GM23338 (cell line): ENCODE measurements around the gene LSM5. TPM values are rescaled to one million over a fixed set of nuclear protein-coding genes. Genes with fewer than 3 reads are reported as not detected.

Experiments
- ATAC-seq: fragments of 200-7000 bp; cut with Tn5 transposase; 3 replicates; pipeline ENCODE4 v1.9.1; 2020
- DNase-seq: peaks from one replicate; pipeline ENCODE4 v3.0.0-alpha.2; 2015; ENCODE audit warnings: low spot score
- H2AFZ ChIP-seq: fragments of 200-600 bp; sonication (generic); 2 replicates; pipeline ENCODE4 v1.8.0; 2016; ENCODE audit warnings: antibody characterized with exemption, mild to moderate bottlenecking, moderate library complexity
- H3F3A ChIP-seq: fragments of 200-600 bp; sonication (generic); replicated peaks from 2 replicates; pipeline ENCODE4 v1.8.0; 2017; ENCODE audit warnings: antibody characterized with exemption, mixed run types, low read depth
- H3K27ac ChIP-seq: fragments of 200-600 bp; sonication (generic); 2 replicates; pipeline ENCODE4 v1.6.1; 2016; ENCODE audit warnings: low read depth
- H3K27me3 ChIP-seq: fragments of 200-600 bp; sonication (generic); 2 replicates; pipeline ENCODE4 v1.8.0; 2016; ENCODE audit warnings: mild to moderate bottlenecking, mixed run types, moderate library complexity; ENCODE audit not compliant: insufficient read depth
- H3K36me3 ChIP-seq: fragments of 200-600 bp; sonication (generic); 2 replicates; pipeline ENCODE4 v1.8.0; 2016; ENCODE audit warnings: mild to moderate bottlenecking; ENCODE audit not compliant: insufficient read depth
- H3K4me1 ChIP-seq: fragments of 200-600 bp; sonication (generic); 2 replicates; pipeline ENCODE4 v1.8.0; 2016; ENCODE audit warnings: mild to moderate bottlenecking, moderate library complexity; ENCODE audit not compliant: insufficient read depth
- H3K4me2 ChIP-seq: fragments of 200-600 bp; sonication (generic); 2 replicates; pipeline ENCODE4 v1.7.1; 2017; ENCODE audit warnings: mixed run types
- H3K4me3 ChIP-seq: fragments of 200-600 bp; sonication (generic); 2 replicates; pipeline ENCODE4 v1.6.1; 2016; ENCODE audit warnings: mixed run types
- H3K79me2 ChIP-seq: fragments of 200-600 bp; sonication (generic); replicated peaks from 2 replicates; pipeline ENCODE4 v1.8.0; 2017; ENCODE audit warnings: mild to moderate bottlenecking; ENCODE audit not compliant: insufficient read depth
- H3K9me2 ChIP-seq: fragments of 200-600 bp; sonication (generic); 2 replicates; pipeline ENCODE4 v1.8.0; 2017; ENCODE audit not compliant: insufficient read depth
- H4K20me1 ChIP-seq: fragments of 200-600 bp; sonication (generic); replicated peaks from 2 replicates; pipeline ENCODE4 v1.8.0; 2017; ENCODE audit warnings: mild to moderate bottlenecking; ENCODE audit not compliant: insufficient read depth
- H3K27ac Mint-ChIP-seq: 2 replicates; pipeline ENCODE4 v1.8.0; 2020; ENCODE audit warnings: inconsistent platforms, mild to moderate bottlenecking, moderate library complexity, mixed read lengths
- H3K27me3 Mint-ChIP-seq: 3 replicates; pipeline ENCODE4 v1.8.0; 2022; ENCODE audit warnings: low read depth, mild to moderate bottlenecking, moderate library complexity, mixed read lengths, inconsistent platforms; ENCODE audit not compliant: insufficient read depth, poor library complexity
- H3K36me3 Mint-ChIP-seq: 3 replicates; pipeline ENCODE4 v1.8.0; 2021; ENCODE audit warnings: low read depth, mild to moderate bottlenecking, inconsistent platforms, moderate library complexity, mixed read lengths
- H3K4me1 Mint-ChIP-seq: 3 replicates; pipeline ENCODE4 v1.8.0; 2020; ENCODE audit warnings: mild to moderate bottlenecking, inconsistent platforms, mixed read lengths
- H3K4me3 Mint-ChIP-seq: 3 replicates; pipeline ENCODE4 v1.8.0; 2021; ENCODE audit warnings: moderate library complexity, mild to moderate bottlenecking, inconsistent platforms, mixed read lengths
- H3K9me3 Mint-ChIP-seq: 3 replicates; pipeline ENCODE4 v1.8.0; 2020; ENCODE audit warnings: moderate library complexity, mild to moderate bottlenecking, inconsistent platforms, mixed read lengths
- CREB1 ChIP-seq: fragments of 250-450 bp; sonication (Bioruptor Pico); IDR thresholded peaks from 2 replicates; pipeline ENCODE4 v1.5.0; 2020; ENCODE audit warnings: low read depth, mild to moderate bottlenecking, moderate library complexity
- EZH2 ChIP-seq: fragments of 200-600 bp; sonication (generic); IDR thresholded peaks from one replicate; pipeline ENCODE4 v1.8.0; 2017; ENCODE audit warnings: antibody characterized with exemption, mild to moderate bottlenecking, low read depth; ENCODE audit not compliant: unreplicated experiment
- EZH2phosphoT487 ChIP-seq: fragments of 200-600 bp; sonication (generic); IDR thresholded peaks from one replicate; pipeline ENCODE4 v1.8.1; 2018; ENCODE audit warnings: antibody characterized with exemption; ENCODE audit not compliant: unreplicated experiment
- JUNB ChIP-seq: IDR thresholded peaks from one replicate; pipeline ENCODE4 v1.6.1; 2016; ENCODE audit warnings: antibody characterized with exemption; ENCODE audit not compliant: unreplicated experiment
- NANOG ChIP-seq: IDR thresholded peaks from 2 replicates; pipeline ENCODE4 v1.6.1; 2016; ENCODE audit warnings: antibody characterized with exemption, borderline replicate concordance
- POLR2AphosphoS5 ChIP-seq: IDR thresholded peaks from 2 replicates; pipeline ENCODE4 v1.6.1; 2016; ENCODE audit warnings: antibody characterized with exemption, low read depth
- STAT1 ChIP-seq: IDR thresholded peaks from one replicate; pipeline ENCODE4 v1.6.1; 2016; ENCODE audit warnings: antibody characterized with exemption; ENCODE audit not compliant: unreplicated experiment
- ZNF114 ChIP-seq: fragments of 250-450 bp; sonication (Bioruptor Pico); IDR thresholded peaks from 2 replicates; pipeline ENCODE4 v1.5.0; 2020; ENCODE audit warnings: mild to moderate bottlenecking, moderate library complexity
- ZNF331 ChIP-seq: fragments of 250-450 bp; sonication (Bioruptor Pico); IDR thresholded peaks from 2 replicates; pipeline ENCODE4 v1.5.0; 2020; ENCODE audit warnings: low read depth, mild to moderate bottlenecking, moderate library complexity
- polyA plus RNA-seq: library from polyadenylated mRNA; unstranded; fragments of >200 nt; fragmentation: Nextera tagmentation; extraction: Ambion mirVana; gene quantifications from 2 replicates; pipeline ENCODE4 v1.2.1, GENCODE V29; 2016
- total RNA-seq: library from RNA; depleted of rRNA; stranded (reverse); fragments of >200 nt; shearing (Covaris generic); gene quantifications from 2 replicates; pipeline ENCODE4 v1.2.3, GENCODE V29; 2014
- TF ChIP-seq, protein P1 (sequence below): fragments of 250-450 bp; sonication (Bioruptor Pico); IDR thresholded peaks from 2 replicates; pipeline ENCODE4 v1.5.0; 2020; ENCODE audit warnings: mild to moderate bottlenecking, moderate library complexity
- TF ChIP-seq, protein P2 (sequence below): IDR thresholded peaks from 2 replicates; pipeline ENCODE4 v1.6.1; 2016; ENCODE audit warnings: antibody characterized with exemption
- TF ChIP-seq, protein P3 (sequence below): IDR thresholded peaks from one replicate; pipeline ENCODE4 v1.6.1; 2018; ENCODE audit warnings: antibody characterized with exemption; ENCODE audit not compliant: unreplicated experiment
- TF ChIP-seq, protein P4 (sequence below), 2 experiments: fragments of 200-600 bp in 1 of 2; sonication (generic) in 1 of 2; conservative IDR thresholded peaks; 2 replicates each; pipeline versions ENCODE4 v1.5.1 to v1.6.1; 2016 to 2017; ENCODE audit warnings: antibody characterized with exemption in 2 of 2, low read depth in 2 of 2, mild to moderate bottlenecking in 2 of 2, moderate library complexity in 1 of 2

The LSM5 gene
- total and polyA plus RNA-seq, 2 experiments from 2014 or later, result 56.6 to 469 TPM

DNA sequence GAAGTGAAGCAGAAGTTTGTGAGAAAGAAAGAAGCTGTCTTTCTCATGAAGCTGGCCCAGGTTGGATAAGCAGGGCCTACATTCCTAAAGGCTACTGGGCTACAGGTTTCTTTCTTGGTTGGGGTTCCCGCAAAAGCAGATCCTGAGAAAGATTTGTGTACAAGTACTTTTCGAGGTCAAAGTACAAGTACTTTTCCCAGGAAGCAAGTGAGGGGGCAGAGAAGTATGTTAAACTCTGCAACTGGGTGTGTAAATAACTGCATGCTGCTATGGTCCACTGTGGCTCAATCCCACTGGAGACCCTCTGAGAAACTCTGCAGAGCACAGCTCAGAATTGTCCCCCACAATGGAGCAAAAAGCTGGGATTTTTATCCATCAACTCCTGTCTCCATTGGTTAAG is 28.7 kb downstream of the LSM5 start:
- Histone ChIP-seq H4K20me1 (no peaks in the 10 kb centered on the region), H3K27me3 (no peaks in the 10 kb centered on the region), H3K4me2 (no peak overlapping the region), H3K27ac (no peak overlapping the region), H3K4me3 (no peak overlapping the region), H2AFZ (no peak overlapping the region), H3K79me2 (no peaks in the 10 kb centered on the region), H3F3A (no peaks in the 10 kb centered on the region), H3K4me1 (peaks cover 3% of the 10 kb centered on the region; the same call in 1 of the 2 replicates), H3K9me2 (0 out of 2 replicates have a peak, but pooled peaks cover 3% of the 10 kb centered on the region), H3K36me3 (no peaks in the 10 kb centered on the region)
- Mint-ChIP-seq H3K4me1 (peaks cover 11% of the 10 kb centered on the region), H3K27me3 (no peaks in the 10 kb centered on the region), H3K4me3 (no peak overlapping the region), H3K36me3 (peaks cover 10% of the 10 kb centered on the region; the same call in 1 of the 3 replicates), H3K27ac (no peak overlapping the region), H3K9me3 (peaks cover 3% of the 10 kb centered on the region; the same call in 1 of the 3 replicates)
- TF ChIP-seq STAT1 (no peak), EZH2phosphoT487 (no peak), ZNF114 (CRISPR knock-in tag) (no peak), NANOG (no peak), ZNF331 (CRISPR knock-in tag) (no peak), POLR2AphosphoS5 (no peak), JUNB (no peak), EZH2 (no peak), CREB1 (CRISPR knock-in tag) (no peak)
- TF ChIP-seq, protein P1, sequence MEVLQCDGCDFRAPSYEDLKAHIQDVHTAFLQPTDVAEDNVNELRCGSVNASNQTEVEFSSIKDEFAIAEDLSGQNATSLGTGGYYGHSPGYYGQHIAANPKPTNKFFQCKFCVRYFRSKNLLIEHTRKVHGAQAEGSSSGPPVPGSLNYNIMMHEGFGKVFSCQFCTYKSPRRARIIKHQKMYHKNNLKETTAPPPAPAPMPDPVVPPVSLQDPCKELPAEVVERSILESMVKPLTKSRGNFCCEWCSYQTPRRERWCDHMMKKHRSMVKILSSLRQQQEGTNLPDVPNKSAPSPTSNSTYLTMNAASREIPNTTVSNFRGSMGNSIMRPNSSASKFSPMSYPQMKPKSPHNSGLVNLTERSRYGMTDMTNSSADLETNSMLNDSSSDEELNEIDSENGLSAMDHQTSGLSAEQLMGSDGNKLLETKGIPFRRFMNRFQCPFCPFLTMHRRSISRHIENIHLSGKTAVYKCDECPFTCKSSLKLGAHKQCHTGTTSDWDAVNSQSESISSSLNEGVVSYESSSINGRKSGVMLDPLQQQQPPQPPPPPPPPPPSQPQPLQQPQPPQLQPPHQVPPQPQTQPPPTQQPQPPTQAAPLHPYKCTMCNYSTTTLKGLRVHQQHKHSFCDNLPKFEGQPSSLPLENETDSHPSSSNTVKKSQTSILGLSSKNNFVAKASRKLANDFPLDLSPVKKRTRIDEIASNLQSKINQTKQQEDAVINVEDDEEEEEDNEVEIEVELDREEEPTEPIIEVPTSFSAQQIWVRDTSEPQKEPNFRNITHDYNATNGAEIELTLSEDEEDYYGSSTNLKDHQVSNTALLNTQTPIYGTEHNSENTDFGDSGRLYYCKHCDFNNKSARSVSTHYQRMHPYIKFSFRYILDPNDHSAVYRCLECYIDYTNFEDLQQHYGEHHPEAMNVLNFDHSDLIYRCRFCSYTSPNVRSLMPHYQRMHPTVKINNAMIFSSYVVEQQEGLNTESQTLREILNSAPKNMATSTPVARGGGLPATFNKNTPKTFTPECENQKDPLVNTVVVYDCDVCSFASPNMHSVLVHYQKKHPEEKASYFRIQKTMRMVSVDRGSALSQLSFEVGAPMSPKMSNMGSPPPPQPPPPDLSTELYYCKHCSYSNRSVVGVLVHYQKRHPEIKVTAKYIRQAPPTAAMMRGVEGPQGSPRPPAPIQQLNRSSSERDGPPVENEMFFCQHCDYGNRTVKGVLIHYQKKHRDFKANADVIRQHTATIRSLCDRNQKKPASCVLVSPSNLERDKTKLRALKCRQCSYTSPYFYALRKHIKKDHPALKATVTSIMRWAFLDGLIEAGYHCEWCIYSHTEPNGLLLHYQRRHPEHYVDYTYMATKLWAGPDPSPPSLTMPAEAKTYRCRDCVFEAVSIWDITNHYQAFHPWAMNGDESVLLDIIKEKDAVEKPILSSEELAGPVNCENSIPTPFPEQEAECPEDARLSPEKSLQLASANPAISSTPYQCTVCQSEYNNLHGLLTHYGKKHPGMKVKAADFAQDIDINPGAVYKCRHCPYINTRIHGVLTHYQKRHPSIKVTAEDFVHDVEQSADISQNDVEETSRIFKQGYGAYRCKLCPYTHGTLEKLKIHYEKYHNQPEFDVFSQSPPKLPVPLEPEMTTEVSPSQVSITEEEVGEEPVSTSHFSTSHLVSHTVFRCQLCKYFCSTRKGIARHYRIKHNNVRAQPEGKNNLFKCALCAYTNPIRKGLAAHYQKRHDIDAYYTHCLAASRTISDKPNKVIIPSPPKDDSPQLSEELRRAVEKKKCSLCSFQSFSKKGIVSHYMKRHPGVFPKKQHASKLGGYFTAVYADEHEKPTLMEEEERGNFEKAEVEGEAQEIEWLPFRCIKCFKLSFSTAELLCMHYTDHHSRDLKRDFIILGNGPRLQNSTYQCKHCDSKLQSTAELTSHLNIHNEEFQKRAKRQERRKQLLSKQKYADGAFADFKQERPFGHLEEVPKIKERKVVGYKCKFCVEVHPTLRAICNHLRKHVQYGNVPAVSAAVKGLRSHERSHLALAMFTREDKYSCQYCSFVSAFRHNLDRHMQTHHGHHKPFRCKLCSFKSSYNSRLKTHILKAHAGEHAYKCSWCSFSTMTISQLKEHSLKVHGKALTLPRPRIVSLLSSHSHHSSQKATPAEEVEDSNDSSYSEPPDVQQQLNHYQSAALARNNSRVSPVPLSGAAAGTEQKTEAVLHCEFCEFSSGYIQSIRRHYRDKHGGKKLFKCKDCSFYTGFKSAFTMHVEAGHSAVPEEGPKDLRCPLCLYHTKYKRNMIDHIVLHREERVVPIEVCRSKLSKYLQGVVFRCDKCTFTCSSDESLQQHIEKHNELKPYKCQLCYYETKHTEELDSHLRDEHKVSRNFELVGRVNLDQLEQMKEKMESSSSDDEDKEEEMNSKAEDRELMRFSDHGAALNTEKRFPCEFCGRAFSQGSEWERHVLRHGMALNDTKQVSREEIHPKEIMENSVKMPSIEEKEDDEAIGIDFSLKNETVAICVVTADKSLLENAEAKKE (CRISPR knock-in tag), result no peak
- TF ChIP-seq, protein P2, sequence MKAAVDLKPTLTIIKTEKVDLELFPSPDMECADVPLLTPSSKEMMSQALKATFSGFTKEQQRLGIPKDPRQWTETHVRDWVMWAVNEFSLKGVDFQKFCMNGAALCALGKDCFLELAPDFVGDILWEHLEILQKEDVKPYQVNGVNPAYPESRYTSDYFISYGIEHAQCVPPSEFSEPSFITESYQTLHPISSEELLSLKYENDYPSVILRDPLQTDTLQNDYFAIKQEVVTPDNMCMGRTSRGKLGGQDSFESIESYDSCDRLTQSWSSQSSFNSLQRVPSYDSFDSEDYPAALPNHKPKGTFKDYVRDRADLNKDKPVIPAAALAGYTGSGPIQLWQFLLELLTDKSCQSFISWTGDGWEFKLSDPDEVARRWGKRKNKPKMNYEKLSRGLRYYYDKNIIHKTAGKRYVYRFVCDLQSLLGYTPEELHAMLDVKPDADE, result no peak
- TF ChIP-seq, protein P3, sequence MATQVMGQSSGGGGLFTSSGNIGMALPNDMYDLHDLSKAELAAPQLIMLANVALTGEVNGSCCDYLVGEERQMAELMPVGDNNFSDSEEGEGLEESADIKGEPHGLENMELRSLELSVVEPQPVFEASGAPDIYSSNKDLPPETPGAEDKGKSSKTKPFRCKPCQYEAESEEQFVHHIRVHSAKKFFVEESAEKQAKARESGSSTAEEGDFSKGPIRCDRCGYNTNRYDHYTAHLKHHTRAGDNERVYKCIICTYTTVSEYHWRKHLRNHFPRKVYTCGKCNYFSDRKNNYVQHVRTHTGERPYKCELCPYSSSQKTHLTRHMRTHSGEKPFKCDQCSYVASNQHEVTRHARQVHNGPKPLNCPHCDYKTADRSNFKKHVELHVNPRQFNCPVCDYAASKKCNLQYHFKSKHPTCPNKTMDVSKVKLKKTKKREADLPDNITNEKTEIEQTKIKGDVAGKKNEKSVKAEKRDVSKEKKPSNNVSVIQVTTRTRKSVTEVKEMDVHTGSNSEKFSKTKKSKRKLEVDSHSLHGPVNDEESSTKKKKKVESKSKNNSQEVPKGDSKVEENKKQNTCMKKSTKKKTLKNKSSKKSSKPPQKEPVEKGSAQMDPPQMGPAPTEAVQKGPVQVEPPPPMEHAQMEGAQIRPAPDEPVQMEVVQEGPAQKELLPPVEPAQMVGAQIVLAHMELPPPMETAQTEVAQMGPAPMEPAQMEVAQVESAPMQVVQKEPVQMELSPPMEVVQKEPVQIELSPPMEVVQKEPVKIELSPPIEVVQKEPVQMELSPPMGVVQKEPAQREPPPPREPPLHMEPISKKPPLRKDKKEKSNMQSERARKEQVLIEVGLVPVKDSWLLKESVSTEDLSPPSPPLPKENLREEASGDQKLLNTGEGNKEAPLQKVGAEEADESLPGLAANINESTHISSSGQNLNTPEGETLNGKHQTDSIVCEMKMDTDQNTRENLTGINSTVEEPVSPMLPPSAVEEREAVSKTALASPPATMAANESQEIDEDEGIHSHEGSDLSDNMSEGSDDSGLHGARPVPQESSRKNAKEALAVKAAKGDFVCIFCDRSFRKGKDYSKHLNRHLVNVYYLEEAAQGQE, result no peak
- TF ChIP-seq, protein P4, sequence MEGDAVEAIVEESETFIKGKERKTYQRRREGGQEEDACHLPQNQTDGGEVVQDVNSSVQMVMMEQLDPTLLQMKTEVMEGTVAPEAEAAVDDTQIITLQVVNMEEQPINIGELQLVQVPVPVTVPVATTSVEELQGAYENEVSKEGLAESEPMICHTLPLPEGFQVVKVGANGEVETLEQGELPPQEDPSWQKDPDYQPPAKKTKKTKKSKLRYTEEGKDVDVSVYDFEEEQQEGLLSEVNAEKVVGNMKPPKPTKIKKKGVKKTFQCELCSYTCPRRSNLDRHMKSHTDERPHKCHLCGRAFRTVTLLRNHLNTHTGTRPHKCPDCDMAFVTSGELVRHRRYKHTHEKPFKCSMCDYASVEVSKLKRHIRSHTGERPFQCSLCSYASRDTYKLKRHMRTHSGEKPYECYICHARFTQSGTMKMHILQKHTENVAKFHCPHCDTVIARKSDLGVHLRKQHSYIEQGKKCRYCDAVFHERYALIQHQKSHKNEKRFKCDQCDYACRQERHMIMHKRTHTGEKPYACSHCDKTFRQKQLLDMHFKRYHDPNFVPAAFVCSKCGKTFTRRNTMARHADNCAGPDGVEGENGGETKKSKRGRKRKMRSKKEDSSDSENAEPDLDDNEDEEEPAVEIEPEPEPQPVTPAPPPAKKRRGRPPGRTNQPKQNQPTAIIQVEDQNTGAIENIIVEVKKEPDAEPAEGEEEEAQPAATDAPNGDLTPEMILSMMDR (conservative IDR thresholded peaks at IDR 0.05; ENCODE audit: low read depth in 2 of 2), result no peak
- ATAC-seq (no peak), DNase-seq (no peak)
